ENCODE results near the gene OR2C1.

DNA sequence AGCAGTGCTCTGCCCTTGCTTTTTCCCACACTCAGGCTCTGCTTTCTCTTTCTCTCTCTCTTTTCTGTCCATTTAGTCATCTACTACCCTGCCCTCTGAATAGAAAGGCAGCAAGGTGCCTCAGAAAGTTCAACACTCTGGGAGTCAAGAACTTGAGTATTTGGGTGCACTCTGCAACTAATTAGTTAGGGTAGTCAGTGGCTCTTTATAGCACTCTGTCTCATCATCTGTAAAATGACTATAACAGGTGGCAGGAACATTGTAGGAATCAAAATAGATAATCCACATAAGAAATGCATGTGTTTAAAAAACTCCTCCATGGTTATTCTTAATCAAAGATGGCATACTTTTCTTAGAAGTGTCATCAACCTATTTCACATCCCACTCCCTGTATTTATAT, 7.2 kb downstream of the OR2C1 start:
- TF ChIP-seq, protein P1, sequence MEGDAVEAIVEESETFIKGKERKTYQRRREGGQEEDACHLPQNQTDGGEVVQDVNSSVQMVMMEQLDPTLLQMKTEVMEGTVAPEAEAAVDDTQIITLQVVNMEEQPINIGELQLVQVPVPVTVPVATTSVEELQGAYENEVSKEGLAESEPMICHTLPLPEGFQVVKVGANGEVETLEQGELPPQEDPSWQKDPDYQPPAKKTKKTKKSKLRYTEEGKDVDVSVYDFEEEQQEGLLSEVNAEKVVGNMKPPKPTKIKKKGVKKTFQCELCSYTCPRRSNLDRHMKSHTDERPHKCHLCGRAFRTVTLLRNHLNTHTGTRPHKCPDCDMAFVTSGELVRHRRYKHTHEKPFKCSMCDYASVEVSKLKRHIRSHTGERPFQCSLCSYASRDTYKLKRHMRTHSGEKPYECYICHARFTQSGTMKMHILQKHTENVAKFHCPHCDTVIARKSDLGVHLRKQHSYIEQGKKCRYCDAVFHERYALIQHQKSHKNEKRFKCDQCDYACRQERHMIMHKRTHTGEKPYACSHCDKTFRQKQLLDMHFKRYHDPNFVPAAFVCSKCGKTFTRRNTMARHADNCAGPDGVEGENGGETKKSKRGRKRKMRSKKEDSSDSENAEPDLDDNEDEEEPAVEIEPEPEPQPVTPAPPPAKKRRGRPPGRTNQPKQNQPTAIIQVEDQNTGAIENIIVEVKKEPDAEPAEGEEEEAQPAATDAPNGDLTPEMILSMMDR (conservative IDR thresholded peaks at IDR 0.05 in 1 of 2, IDR thresholded peaks at IDR 0.05 in 1 of 2; ENCODE audit: low read depth in 1 of 2, low read length in 2 of 2) = no peak
- TF ChIP-seq EZH2 (IDR thresholded peaks at IDR 0.05; ENCODE audit: low read length, missing control alignments) = no peak

Data from fibroblast of lung (primary cell).